ENCODE results near the gene NPC2.
A peak's percentile ranks its signal among the peaks of the same experiment; 100 is the strongest.
"Not testable (repeated sequence)": the region's sequence is repeated elsewhere in the genome, so short reads cannot be mapped to it uniquely, and the experiment has no call there.

Gene NPC2

GRCh38 chr14:74492776-74493342 is at the start of gene NPC2:
TSS of gene NPC2 (minus strand) at chr14:74493305. CDS start at chr14:74493274, 31 bp downstream.
- DNase-seq (ENCODE audit: low read depth, low spot score), result no peak

- no peak for DNase-seq (ENCODE audit: low read depth, low spot score)
Measured at GRCh38 chr14:74542056-74542685, 49.1 kb upstream of the NPC2 start.

GRCh38 chr14:74541225-74541624 is 48.1 kb upstream of the NPC2 start:
- DNase-seq (ENCODE audit: low read depth, low spot score), result no peak

- DNase-seq (ENCODE audit: low read depth, low spot score), result no peak
Measured at GRCh38 chr14:74539503-74539902, 46.4 kb upstream of the NPC2 start.

GRCh38 chr14:74538411-74539391 is 45.6 kb upstream of the NPC2 start:
- no peak for DNase-seq (ENCODE audit: low read depth, low spot score)

- not testable (repeated sequence) for DNase-seq (ENCODE audit: low read depth, low spot score)
Measured at GRCh38 chr14:74536336-74536735, 43.2 kb upstream of the NPC2 start.

GRCh38 chr14:74535756-74536325 is 42.7 kb upstream of the NPC2 start:
- no peak for DNase-seq (ENCODE audit: low read depth, low spot score)

- DNase-seq (ENCODE audit: low read depth, low spot score), result no peak
Measured at GRCh38 chr14:74533576-74533975, 40.5 kb upstream of the NPC2 start.

GRCh38 chr14:74532246-74532645 is 39.1 kb upstream of the NPC2 start:
- no peak for DNase-seq (ENCODE audit: low read depth, low spot score)

- peak; percentile 84 for DNase-seq (ENCODE audit: low read depth, low spot score)
Measured at GRCh38 chr14:74531467-74531866, 38.4 kb upstream of the NPC2 start.

- no peak for DNase-seq (ENCODE audit: low read depth, low spot score)
Measured at GRCh38 chr14:74531006-74531405, 37.9 kb upstream of the NPC2 start.

GRCh38 chr14:74528886-74529285 is 35.8 kb upstream of the NPC2 start:
- no peak for DNase-seq (ENCODE audit: low read depth, low spot score)

GRCh38 chr14:74528406-74528805 is 35.3 kb upstream of the NPC2 start:
- DNase-seq (ENCODE audit: low read depth, low spot score), result no peak

- DNase-seq (ENCODE audit: low read depth, low spot score), result no peak
Measured at GRCh38 chr14:74527736-74528280, 34.7 kb upstream of the NPC2 start.

GRCh38 chr14:74526854-74527585 is 33.9 kb upstream of the NPC2 start:
- no peak for DNase-seq (ENCODE audit: low read depth, low spot score)

- DNase-seq (ENCODE audit: low read depth, low spot score), result no peak
Measured at GRCh38 chr14:74525361-74525851, 32.3 kb upstream of the NPC2 start.

GRCh38 chr14:74524812-74525135 is 31.7 kb upstream of the NPC2 start:
- DNase-seq (ENCODE audit: low read depth, low spot score), result no peak

- no peak for DNase-seq (ENCODE audit: low read depth, low spot score)
Measured at GRCh38 chr14:74524076-74524811, 31.1 kb upstream of the NPC2 start.

GRCh38 chr14:74522740-74523139 is 29.6 kb upstream of the NPC2 start:
- DNase-seq (ENCODE audit: low read depth, low spot score), result no peak

- DNase-seq (ENCODE audit: low read depth, low spot score), result no peak
Measured at GRCh38 chr14:74521756-74522155, 28.7 kb upstream of the NPC2 start.
